GM12872 (cell line): ENCODE measurements around the gene ZDBF2.

Source experiments
- TF ChIP-seq, protein P1 (sequence below): IDR thresholded peaks from 3 replicates; pipeline ENCODE4 v1.5.1; 2011; ENCODE audit warnings: low read depth, mild to moderate bottlenecking, low read length, moderate library complexity; ENCODE audit not compliant: insufficient read depth

The ZDBF2 gene

DNA sequence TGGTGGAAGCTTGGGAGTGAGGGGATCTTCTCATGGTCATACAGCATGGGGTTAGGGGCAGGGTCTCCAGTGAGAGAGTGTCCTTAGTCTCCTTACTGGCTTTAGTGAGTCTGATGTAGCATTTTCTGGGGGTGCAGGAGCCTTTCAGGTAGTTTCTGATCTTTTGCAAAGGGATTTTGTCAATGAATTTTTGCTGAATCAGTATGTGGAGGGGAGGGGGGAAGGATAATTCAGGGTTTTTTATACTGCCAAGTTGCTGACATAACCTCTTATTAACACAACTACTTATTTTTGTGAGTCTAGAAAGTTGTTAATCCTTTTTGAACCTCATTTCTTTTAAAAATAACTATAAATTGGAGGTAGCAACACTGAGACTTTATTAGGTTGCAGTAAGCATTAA is 35.3 kb upstream of the ZDBF2 start:
- TF ChIP-seq, protein P1, sequence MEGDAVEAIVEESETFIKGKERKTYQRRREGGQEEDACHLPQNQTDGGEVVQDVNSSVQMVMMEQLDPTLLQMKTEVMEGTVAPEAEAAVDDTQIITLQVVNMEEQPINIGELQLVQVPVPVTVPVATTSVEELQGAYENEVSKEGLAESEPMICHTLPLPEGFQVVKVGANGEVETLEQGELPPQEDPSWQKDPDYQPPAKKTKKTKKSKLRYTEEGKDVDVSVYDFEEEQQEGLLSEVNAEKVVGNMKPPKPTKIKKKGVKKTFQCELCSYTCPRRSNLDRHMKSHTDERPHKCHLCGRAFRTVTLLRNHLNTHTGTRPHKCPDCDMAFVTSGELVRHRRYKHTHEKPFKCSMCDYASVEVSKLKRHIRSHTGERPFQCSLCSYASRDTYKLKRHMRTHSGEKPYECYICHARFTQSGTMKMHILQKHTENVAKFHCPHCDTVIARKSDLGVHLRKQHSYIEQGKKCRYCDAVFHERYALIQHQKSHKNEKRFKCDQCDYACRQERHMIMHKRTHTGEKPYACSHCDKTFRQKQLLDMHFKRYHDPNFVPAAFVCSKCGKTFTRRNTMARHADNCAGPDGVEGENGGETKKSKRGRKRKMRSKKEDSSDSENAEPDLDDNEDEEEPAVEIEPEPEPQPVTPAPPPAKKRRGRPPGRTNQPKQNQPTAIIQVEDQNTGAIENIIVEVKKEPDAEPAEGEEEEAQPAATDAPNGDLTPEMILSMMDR: no peak

DNA sequence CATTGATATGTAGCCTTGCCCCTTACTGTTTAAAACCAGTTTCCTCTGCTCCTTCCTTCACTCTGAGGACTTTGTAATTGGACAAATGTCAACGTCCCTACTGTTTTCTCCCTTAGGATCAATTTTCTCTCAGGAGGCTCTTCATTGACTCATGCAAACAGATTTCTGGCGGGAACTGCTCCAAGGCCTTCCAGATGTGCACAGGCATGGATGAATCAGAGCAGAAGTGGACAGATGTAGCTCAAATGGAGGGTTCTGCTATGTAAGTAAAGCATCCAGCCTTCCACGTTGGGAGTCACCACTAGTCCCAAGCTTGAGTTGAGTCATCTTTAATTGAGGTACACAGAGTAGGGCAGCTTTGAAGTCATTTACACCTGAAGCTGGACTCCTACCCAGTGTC is 34.1 kb upstream of the ZDBF2 start:
- TF ChIP-seq, protein P1: no peak

DNA sequence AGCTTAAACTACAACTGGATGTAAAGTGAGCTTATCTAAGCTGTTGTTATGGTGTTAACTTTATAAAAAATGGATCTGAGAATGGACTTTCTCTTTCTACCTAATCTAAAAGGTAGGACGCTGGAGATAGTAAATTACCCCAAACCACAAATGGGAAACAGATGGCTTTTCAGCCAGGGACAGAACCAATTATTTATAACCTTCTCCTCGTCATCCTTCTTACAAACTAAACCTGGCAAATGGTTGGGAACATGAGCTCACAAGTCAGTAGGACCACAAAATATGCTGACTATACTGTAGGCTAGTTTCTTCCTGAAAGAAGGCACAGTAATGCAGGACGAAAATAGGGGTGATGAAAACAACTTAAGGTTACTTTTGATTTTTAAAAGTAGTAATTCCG is 32.7 kb upstream of the ZDBF2 start:
- TF ChIP-seq, protein P1: no peak

DNA sequence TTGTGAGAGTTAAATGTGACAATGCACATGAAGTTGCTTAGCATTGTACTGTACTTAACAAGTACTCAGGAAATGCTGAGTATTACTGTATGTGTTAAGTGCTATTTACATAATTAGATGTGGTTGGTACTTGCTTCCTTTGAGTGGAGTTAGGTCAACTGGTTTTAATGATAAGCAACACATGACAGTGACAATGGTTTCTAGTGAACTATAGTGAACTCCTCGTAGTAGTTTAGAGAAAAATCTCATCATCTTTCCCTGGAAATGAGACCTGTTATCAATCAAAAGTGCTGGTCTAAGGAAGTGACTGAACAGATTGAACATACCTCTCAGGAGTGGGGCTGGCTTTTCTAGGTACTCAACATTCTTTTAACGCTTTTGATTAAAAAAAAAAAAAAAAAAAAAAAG is 29.2 kb upstream of the ZDBF2 start:
- TF ChIP-seq, protein P1: no peak

DNA sequence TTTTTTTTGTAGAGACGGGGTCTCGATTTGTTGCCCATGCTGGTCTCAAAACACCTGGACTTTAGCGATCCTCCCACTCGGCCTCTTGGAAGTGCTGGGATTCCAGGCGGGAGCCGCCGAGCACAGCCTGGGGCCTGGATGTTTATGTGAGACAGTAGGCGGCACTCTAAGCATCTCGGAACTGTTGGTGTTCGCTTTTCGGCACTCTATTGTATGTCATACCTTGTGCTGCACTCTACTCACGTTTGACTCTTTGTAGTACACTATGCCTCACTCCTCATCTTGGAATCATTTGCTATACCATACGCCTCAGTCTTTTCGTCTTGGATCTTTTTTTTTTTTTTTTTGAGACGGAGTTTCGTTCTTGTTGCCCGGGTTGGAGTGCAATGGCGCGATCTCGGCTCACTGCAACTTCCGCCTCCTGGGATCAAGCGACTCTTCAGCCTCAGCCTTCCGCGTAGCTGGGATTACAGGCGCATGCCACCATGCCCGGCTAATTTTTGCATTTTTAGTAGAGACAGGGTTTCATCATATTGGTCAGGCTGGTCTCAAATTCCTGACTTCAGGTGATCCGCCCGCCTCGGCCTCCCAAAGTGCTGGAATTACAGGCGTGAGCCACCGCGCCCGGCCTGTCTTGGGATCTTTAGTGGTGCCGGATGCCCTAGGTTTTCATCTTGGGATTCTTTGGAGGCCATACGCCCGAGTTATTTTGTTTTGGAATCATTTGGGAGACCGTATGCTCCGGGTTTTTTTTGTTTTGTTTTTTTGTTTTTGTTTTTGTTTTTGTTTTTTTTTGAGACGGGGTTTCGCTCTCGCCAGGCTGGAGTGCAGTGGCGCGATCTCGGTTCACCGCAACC is 24.2 kb upstream of the ZDBF2 start:
- TF ChIP-seq, protein P1: peak; percentile 50

DNA sequence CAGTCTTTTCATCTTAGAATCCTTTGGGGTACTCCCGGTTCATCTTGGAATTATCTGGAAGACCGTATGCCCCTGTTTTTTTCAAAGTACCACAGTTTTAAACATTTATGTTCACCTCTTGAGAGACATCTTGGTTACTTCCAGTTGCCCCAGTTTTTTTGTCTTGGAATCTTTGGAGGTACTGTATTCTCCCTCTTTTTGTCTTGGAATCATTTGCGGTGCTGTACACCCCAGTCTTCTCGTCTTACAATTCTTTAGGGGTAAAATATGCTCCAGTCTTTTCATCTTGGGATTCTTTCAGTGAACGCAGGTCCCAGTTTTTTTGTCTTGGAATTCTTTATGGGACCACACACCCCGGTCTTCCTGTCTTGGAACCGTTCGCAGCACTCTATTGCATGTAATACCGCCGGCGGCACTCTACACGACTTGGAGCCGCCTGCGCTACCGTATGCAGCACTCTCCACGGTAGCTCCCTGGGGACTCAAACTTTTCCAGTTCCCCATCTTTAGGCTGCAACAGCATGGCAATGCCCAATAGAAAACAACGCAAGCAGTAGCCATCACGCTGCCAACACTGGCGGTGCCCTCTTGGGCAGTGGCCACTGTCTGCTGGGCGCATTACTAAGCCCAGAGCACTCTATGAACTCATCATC is 21.2 kb upstream of the ZDBF2 start:
- TF ChIP-seq, protein P1: no peak

DNA sequence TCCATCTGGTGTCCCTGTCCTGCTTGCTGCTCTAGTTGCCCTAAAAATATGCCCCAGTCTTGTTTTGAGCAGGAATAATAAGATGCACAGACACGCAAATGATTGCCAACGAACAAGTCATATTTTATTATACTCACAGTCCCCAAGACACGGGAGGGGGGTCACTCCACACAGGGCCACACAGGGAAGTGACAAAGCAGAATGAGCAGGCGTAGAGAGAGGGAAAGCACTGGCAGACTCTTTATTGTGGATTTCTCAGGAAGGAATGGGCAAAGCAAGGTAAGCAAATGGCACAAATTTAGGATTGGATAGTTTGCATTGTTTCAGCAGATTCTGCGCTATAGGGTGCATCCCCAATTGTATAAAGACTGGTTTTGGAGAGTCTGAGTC is 20.7 kb upstream of the ZDBF2 start:
- TF ChIP-seq, protein P1: no peak
